Smooth muscle cell (in vitro differentiated cells): ENCODE results near the gene ZNF385B. TPM values are rescaled to one million over a fixed set of nuclear protein-coding genes. Genes with fewer than 3 reads are reported as not detected.

Experiments used
- DNase-seq: peaks from one replicate; lab custom pipeline; 2025; ENCODE audit not compliant: unreplicated experiment; lab: John Stamatoyannopoulos, UW
- H2AFZ ChIP-seq: fragments of 200-600 bp; sonication (generic); 2 replicates; pipeline ENCODE4 v1.6.0; 2016; ENCODE audit warnings: antibody characterized with exemption, low read depth, mild to moderate bottlenecking
- H3F3A ChIP-seq: fragments of 200-600 bp; sonication (generic); 2 replicates; pipeline ENCODE4 v1.6.0; 2017; ENCODE audit warnings: antibody characterized with exemption, low read depth
- H3K27ac ChIP-seq: fragments of 200-600 bp; sonication (generic); 2 replicates; pipeline ENCODE4 v1.5.1; 2016; ENCODE audit warnings: low read depth, mild to moderate bottlenecking
- H3K27me3 ChIP-seq: fragments of 200-600 bp; sonication (generic); 2 replicates; pipeline ENCODE4 v1.6.1; 2016; ENCODE audit warnings: low read depth, mild to moderate bottlenecking
- H3K36me3 ChIP-seq: fragments of 200-600 bp; sonication (generic); 2 replicates; pipeline ENCODE4 v1.5.1; 2016; ENCODE audit warnings: low read depth
- H3K4me1 ChIP-seq: fragments of 200-600 bp; sonication (generic); 2 replicates; pipeline ENCODE4 v1.5.1; 2016; ENCODE audit warnings: low read depth
- H3K4me2 ChIP-seq: fragments of 200-600 bp; sonication (generic); 2 replicates; pipeline ENCODE4 v1.6.0; 2016; ENCODE audit warnings: mild to moderate bottlenecking
- H3K4me3 ChIP-seq: fragments of 200-600 bp; sonication (generic); 2 replicates; pipeline ENCODE4 v1.5.1; 2016; ENCODE audit warnings: mild to moderate bottlenecking
- H3K79me2 ChIP-seq: fragments of 200-600 bp; sonication (generic); 2 replicates; pipeline ENCODE4 v1.6.0; 2016; ENCODE audit warnings: low read depth, mild to moderate bottlenecking
- H3K9ac ChIP-seq: fragments of 200-600 bp; sonication (generic); 2 replicates; pipeline ENCODE4 v1.6.0; 2016; ENCODE audit warnings: low read depth
- H3K9me3 ChIP-seq: fragments of 200-600 bp; sonication (generic); replicated peaks from 2 replicates; pipeline ENCODE4 v1.5.1; 2016; ENCODE audit warnings: low read depth
- H4K20me1 ChIP-seq: fragments of 200-600 bp; sonication (generic); 2 replicates; pipeline ENCODE4 v1.6.0; 2016; ENCODE audit warnings: low read depth
- CTCF ChIP-seq: fragments of 200-600 bp; sonication (generic); IDR thresholded peaks from 2 replicates; pipeline ENCODE4 v1.5.1; 2017; ENCODE audit warnings: borderline replicate concordance, mild to moderate bottlenecking, antibody characterized with exemption; ENCODE audit not compliant: insufficient read depth, poor library complexity, severe bottlenecking
- WGBS: methylation state at CpG from one replicate; pipeline ENCODE4 v1.1.7; 2016; ENCODE audit warnings: low lambda C conversion rate; 5-methylcytosine and 5-hydroxymethylcytosine counted together
- polyA plus RNA-seq: library from polyadenylated mRNA; unstranded; fragments of >200 nt; fragmentation: Nextera tagmentation; extraction: Ambion mirVana; gene quantifications from 2 replicates; pipeline ENCODE4 v1.2.1, GENCODE V29; 2016
- total RNA-seq: library from RNA; depleted of rRNA; stranded (reverse); fragments of >200 nt; gene quantifications from 2 replicates; pipeline ENCODE4 v1.2.3, GENCODE V29; 2014

The ZNF385B gene
- total and polyA plus RNA-seq, 2 experiments from 2014 or later, result 1.4 to 3.2 TPM

GRCh38 chr2:179686069-179686468 lies 175.3 kb downstream of the ZNF385B start:
- H3K4me1 ChIP-seq, result no peaks in the 10 kb centered on the region

GRCh38 chr2:179685146-179685545 lies 176.3 kb downstream of the ZNF385B start:
- Histone ChIP-seq H3K4me3 (no peak overlapping the region), H2AFZ (no peak overlapping the region), H3K27me3 (no peaks in the 10 kb centered on the region), H3K27ac (no peak overlapping the region), H3K9me3 (no peaks in the 10 kb centered on the region), H3K36me3 (no peaks in the 10 kb centered on the region), H3F3A (no peaks in the 10 kb centered on the region), H3K4me2 (no peak overlapping the region), H3K9ac (no peak overlapping the region), H3K79me2 (no peaks in the 10 kb centered on the region), H4K20me1 (no peaks in the 10 kb centered on the region), H3K4me1 (no peaks in the 10 kb centered on the region)
- TF ChIP-seq CTCF, result no peak
- 41% methylated on average over 1 of the region's 1 CpG for WGBS
- DNase-seq, result no peak

More at GRCh38 chr2:179686069-179686468, 175.3 kb downstream of the ZNF385B start:
- Histone ChIP-seq H4K20me1 (no peaks in the 10 kb centered on the region), H3K4me3 (no peak overlapping the region), H3K9ac (no peak overlapping the region), H3K36me3 (no peaks in the 10 kb centered on the region), H3K9me3 (no peaks in the 10 kb centered on the region), H3F3A (no peaks in the 10 kb centered on the region), H3K27ac (no peak overlapping the region), H3K79me2 (no peaks in the 10 kb centered on the region), H3K27me3 (no peaks in the 10 kb centered on the region), H2AFZ (no peak overlapping the region), H3K4me2 (no peak overlapping the region)
- DNase-seq, result no peak
- no peak for TF ChIP-seq CTCF
- 97% methylated on average over 2 of the region's 2 CpGs for WGBS

- no peak overlapping the region for H3K9ac ChIP-seq
- 96% methylated on average over 5 of the region's 5 CpGs for WGBS
- H3K4me1 ChIP-seq, result no peaks in the 10 kb centered on the region
- no peak overlapping the region for H2AFZ ChIP-seq
- H3F3A ChIP-seq, result no peaks in the 10 kb centered on the region
- H3K27me3 ChIP-seq, result no peaks in the 10 kb centered on the region
- no peak overlapping the region for H3K27ac ChIP-seq
- no peak for DNase-seq
- H3K79me2 ChIP-seq, result no peaks in the 10 kb centered on the region
- no peak overlapping the region for H3K4me2 ChIP-seq
- no peaks in the 10 kb centered on the region for H3K36me3 ChIP-seq
- no peaks in the 10 kb centered on the region for H4K20me1 ChIP-seq
- H3K9me3 ChIP-seq, result no peaks in the 10 kb centered on the region
- H3K4me3 ChIP-seq, result no peak overlapping the region
- no peak for TF ChIP-seq CTCF
Observed at GRCh38 chr2:179682756-179683155, 178.7 kb downstream of the ZNF385B start.

- no peaks in the 10 kb centered on the region for H3K79me2 ChIP-seq
- H2AFZ ChIP-seq, result peak overlapping the region; percentile 63
- no peaks in the 10 kb centered on the region for H3K36me3 ChIP-seq
- H3K27ac ChIP-seq, result no peak overlapping the region
- H3K4me1 ChIP-seq, result no peaks in the 10 kb centered on the region
- H4K20me1 ChIP-seq, result no peaks in the 10 kb centered on the region
- H3F3A ChIP-seq, result no peaks in the 10 kb centered on the region
- DNase-seq, result no peak
- H3K4me3 ChIP-seq, result no peak overlapping the region
- TF ChIP-seq CTCF, result no peak
- H3K27me3 ChIP-seq, result no peaks in the 10 kb centered on the region
- 91% methylated on average over 2 of the region's 2 CpGs for WGBS
- no peak overlapping the region for H3K9ac ChIP-seq
- no peak overlapping the region for H3K4me2 ChIP-seq
- H3K9me3 ChIP-seq, result no peaks in the 10 kb centered on the region
Observed at GRCh38 chr2:179677746-179678505, 183.5 kb downstream of the ZNF385B start.
